ENCODE data around the gene SPATA9.

The SPATA9 gene

DNA sequence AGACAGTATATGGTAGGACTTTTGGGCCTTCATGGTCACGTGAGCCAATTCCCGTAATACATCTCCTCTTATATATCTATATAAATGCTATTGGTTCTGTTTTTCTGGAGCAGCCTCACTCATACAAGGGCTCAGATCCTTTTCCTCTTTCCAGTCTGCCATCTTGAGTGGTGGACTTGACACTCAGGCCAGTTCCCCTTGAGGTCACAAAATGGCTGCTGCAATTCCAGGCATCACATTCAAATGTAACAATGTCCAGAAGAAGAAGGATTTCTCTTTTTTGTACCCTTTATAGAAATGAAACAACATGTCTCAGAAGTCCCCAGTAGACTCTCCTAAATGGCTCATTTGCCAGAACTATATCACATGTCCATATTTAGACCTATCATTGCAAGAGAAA is 58.4 kb downstream of the SPATA9 start:
- TF ChIP-seq, protein P1, sequence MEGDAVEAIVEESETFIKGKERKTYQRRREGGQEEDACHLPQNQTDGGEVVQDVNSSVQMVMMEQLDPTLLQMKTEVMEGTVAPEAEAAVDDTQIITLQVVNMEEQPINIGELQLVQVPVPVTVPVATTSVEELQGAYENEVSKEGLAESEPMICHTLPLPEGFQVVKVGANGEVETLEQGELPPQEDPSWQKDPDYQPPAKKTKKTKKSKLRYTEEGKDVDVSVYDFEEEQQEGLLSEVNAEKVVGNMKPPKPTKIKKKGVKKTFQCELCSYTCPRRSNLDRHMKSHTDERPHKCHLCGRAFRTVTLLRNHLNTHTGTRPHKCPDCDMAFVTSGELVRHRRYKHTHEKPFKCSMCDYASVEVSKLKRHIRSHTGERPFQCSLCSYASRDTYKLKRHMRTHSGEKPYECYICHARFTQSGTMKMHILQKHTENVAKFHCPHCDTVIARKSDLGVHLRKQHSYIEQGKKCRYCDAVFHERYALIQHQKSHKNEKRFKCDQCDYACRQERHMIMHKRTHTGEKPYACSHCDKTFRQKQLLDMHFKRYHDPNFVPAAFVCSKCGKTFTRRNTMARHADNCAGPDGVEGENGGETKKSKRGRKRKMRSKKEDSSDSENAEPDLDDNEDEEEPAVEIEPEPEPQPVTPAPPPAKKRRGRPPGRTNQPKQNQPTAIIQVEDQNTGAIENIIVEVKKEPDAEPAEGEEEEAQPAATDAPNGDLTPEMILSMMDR (conservative IDR thresholded peaks at IDR 0.05; ENCODE audit: control insufficient read depth, insufficient read depth, low read depth, low read length), result no peak
- H3K4me3 ChIP-seq (ENCODE audit: control insufficient read depth, low read depth, low read length), result no peak overlapping the region
- DNase-seq (ENCODE audit: low read depth), result no peak

DNA sequence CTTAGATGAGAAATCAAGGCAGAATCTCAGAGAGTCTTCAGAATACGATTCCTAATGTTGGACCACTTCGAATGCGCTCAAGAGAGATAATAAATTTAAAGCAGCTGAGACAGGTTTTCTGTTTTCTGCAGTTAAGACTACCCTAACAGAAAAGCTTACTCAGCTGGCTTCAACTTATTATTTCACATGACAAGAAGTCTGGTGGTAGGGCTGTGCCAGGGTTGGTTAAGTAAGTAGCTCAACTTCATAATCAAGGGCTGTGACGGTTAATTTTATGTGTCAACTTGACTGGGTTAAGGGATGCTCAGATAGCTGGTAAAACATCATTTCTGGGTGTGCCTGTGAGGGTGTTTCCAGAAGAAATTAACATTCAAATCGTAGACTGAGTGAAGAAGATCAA is 59.1 kb downstream of the SPATA9 start:
- TF ChIP-seq, protein P1 (conservative IDR thresholded peaks at IDR 0.05; ENCODE audit: control insufficient read depth, insufficient read depth, low read depth, low read length), result no peak
- no peak overlapping the region for H3K4me3 ChIP-seq (ENCODE audit: control insufficient read depth, low read depth, low read length)
- DNase-seq (ENCODE audit: low read depth), result no peak

DNA sequence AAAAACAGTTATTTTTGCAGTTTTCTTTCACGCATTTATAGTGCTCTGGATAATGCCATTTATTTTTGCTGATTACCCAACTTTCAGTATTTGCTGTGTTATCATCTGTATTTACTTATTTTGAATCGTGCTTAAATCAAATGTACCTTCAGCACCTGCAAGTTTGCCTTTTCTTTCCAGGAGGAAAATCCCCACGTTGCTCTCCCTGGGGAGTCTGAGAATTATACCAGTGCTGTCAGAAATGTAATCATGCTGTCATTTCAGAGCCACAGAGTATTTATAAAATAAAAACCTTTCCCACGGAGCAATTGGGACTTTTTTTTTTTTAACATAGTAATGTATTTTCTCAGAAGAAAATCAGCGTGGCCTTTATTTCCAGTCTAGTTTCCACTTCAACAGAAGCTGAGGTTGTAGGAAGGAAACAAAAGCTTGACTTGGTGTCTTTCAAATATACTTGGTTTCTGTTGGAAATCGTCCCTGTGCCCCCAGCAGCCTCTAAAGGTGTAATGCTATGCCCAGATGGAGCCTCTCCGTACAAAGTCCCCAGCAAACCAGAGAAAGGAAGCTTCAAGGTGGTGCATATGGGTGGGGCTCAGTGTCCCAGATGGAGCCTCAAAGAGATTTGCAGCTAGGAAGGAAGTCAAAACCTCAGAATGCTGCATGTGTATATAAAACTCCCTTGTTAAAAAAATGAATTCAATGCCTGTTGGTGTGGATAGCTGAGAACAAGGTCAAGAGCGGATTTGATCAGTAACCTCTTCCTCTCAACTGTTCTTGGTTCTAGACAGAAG is 60.8 kb downstream of the SPATA9 start:
- DNase-seq (ENCODE audit: low read depth), result no peak
- TF ChIP-seq, protein P1 (conservative IDR thresholded peaks at IDR 0.05; ENCODE audit: control insufficient read depth, insufficient read depth, low read depth, low read length), result no peak
- H3K4me3 ChIP-seq (ENCODE audit: control insufficient read depth, low read depth, low read length), result no peak overlapping the region

DNA sequence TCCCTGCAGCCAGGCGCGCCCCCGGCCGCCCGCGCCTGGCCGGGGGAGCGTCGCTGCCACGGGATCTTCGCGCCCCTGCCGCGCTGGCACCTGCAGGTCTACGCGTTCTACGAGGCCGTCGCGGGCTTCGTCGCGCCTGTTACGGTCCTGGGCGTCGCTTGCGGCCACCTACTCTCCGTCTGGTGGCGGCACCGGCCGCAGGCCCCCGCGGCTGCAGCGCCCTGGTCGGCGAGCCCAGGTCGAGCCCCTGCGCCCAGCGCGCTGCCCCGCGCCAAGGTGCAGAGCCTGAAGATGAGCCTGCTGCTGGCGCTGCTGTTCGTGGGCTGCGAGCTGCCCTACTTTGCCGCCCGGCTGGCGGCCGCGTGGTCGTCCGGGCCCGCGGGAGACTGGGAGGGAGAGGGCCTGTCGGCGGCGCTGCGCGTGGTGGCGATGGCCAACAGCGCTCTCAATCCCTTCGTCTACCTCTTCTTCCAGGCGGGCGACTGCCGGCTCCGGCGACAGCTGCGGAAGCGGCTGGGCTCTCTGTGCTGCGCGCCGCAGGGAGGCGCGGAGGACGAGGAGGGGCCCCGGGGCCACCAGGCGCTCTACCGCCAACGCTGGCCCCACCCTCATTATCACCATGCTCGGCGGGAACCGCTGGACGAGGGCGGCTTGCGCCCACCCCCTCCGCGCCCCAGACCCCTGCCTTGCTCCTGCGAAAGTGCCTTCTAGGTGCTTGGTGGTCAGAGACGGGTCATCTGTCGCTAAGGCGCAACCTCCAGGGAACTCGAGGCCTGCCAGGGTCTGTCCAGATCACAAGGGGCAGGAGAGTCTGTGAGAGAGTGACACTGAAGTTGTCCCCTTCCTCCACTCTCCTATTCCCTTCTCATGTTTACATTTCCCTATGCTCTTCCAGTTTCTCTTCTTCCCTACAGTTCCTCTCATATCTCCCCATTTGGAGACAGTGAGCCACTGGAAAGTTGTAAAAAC is 61.6 kb downstream of the SPATA9 start:
- DNase-seq (ENCODE audit: low read depth), result no peak
- TF ChIP-seq, protein P1 (conservative IDR thresholded peaks at IDR 0.05; ENCODE audit: control insufficient read depth, insufficient read depth, low read depth, low read length), result no peak

DNA sequence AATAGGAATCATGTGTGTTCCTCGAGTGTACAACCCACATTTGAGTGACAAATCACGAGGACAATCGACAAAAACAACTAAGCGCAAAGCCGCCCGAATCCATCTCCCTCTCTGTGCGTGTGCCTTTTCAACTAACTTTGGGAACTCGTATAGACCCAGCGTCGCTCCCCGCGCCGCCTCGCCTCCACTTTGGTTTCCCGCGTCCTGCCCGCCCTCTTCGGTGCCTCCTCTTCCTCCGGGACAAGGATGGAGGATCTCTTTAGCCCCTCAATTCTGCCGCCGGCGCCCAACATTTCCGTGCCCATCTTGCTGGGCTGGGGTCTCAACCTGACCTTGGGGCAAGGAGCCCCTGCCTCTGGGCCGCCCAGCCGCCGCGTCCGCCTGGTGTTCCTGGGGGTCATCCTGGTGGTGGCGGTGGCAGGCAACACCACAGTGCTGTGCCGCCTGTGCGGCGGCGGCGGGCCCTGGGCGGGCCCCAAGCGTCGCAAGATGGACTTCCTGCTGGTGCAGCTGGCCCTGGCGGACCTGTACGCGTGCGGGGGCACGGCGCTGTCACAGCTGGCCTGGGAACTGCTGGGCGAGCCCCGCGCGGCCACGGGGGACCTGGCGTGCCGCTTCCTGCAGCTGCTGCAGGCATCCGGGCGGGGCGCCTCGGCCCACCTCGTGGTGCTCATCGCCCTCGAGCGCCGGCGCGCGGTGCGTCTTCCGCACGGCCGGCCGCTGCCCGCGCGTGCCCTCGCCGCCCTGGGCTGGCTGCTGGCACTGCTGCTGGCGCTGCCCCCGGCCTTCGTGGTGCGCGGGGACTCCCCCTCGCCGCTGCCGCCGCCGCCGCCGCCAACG is 62.5 kb downstream of the SPATA9 start, which contains the start of gene GPR150:
GPR150 (plus strand) TSS at position 58 of the 840 bp plus-strand sequence; CDS start at position 247, 189 bp downstream.
- TF ChIP-seq, protein P1 (conservative IDR thresholded peaks at IDR 0.05; ENCODE audit: control insufficient read depth, insufficient read depth, low read depth, low read length), result no peak
- peak; percentile 38 for DNase-seq (ENCODE audit: low read depth)
- H3K4me3 ChIP-seq (ENCODE audit: control insufficient read depth, low read depth, low read length), result peak within 1 kb of the TSS; percentile 52

More for the DNA sequence above, 61.6 kb downstream of the SPATA9 start:
- peak overlapping the region; percentile 21 for H3K4me3 ChIP-seq (ENCODE audit: control insufficient read depth, low read depth, low read length)

DNA sequence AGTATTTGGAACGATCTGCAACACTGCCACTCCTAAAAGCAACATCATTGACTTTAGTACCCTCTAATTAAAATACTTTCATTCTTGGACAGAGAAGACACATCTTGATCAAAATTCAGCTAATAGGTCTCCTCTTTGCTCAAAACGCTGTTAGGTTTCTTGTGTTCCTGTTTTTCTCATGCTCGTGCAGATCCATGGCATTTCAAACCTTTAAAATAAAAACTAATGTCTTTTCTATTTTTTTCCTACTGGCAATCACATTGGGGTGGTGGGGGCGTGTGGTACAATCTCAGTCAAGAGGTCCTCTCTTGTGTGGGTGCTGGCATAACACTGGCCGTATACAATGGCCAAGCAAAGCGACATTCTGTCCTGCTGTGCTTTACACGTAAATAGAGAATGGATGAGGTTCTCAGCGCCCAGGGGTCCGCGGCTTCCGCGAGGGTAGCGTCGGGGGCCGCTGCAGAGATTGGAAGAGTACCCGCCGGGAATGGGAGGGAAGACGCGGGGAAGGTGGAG is 63.2 kb downstream of the SPATA9 start:
- no peak for DNase-seq (ENCODE audit: low read depth)
- peak overlapping the region; percentile 52 for H3K4me3 ChIP-seq (ENCODE audit: control insufficient read depth, low read depth, low read length)
- TF ChIP-seq, protein P1 (conservative IDR thresholded peaks at IDR 0.05; ENCODE audit: control insufficient read depth, insufficient read depth, low read depth, low read length), result no peak

Data from fibroblast of mammary gland (primary cell).